GM19468 (cell line): ENCODE data around the gene CACNA1H.

Experiments
- ATAC-seq: cut with Tn5 transposase; IDR thresholded peaks from one replicate; pipeline ENCODE4 v1.9.1; 2021; ENCODE audit warnings: mild to moderate bottlenecking, moderate library complexity, moderate number of reproducible peaks; ENCODE audit not compliant: unreplicated experiment; ENCODE audit errors: extremely low read depth

The CACNA1H gene

DNA sequence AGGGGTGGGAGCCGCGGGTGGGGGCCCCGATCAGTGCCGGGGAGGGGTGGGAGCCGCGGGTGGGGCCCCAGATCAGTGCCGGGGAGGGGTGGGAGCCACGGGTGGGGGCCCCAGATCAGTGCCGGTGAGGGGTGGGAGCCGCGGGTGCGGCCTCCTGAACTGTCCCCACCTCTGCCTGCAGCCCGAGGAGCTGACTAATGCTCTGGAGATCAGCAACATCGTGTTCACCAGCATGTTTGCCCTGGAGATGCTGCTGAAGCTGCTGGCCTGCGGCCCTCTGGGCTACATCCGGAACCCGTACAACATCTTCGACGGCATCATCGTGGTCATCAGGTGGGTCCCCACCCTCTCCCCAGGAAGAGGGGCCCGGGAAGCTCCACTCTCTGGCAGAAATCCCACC, 52.0 kb downstream of the CACNA1H start:
- ATAC-seq: no peak

DNA sequence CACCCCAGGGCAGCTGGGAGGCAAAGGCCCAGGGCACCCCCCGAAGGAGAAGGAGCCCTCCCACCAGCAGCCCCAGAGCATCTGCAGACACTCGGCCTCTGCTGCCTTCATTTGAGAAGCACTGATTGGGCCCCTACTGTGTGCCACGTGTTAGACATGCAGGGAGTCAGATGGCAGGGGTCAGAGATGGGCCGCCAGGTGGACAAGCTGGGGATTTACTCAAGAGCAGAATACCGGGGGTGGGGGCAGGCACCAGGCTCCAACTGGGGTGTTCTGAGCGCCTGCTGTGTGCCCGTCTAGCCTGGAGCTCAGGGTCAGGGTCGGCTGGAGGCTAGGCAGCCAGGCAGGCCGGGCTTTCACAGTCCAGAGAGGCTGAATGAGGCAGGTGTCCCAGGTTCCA, 53.4 kb downstream of the CACNA1H start:
- ATAC-seq: no peak

DNA sequence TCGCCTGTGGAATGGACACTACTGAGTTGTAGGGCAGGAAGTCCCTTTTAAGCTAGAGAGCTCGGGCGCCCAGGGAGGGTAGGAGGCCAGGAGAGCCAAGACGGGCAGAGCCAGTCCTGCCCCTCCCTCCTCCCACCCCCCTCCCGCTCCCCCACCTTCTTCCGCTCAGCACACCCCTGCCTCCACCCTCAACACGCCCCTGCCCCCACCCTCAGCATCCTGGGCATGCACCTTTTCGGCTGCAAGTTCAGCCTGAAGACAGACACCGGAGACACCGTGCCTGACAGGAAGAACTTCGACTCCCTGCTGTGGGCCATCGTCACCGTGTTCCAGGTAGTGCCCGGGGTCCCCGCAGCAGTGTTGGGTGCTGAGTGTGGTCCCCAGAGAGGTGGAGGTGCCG, 53.9 kb downstream of the CACNA1H start:
- ATAC-seq: no peak

DNA sequence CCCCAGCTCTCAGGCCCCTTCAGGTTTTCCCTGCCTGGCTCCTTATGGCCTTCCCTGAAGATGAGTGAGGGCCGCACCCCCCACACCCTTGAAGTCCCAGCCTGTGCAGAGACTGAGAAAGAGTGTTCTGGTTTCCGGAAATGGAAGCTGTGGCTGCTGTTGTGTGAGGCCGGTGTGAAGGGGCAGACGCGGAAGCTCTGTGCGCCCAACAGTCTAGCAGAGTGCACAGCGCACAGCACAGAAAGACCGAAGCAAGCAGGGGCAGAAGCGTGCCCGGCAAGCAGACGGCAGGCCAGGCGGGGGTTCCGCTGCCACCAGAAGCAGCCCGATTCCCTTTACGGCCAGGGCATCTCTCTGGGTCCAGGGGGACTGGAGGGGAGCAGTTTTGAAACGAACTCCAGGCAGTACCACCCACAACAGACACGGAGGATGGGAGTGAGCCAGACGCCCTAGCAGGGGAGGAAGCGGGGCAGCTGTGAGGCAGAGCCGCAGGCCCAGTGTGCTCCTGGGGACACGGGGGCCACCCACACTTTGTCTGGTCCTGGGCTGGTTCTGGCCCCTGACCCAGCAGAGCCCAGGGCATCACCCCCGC, 55.4 kb downstream of the CACNA1H start:
- ATAC-seq: no peak

DNA sequence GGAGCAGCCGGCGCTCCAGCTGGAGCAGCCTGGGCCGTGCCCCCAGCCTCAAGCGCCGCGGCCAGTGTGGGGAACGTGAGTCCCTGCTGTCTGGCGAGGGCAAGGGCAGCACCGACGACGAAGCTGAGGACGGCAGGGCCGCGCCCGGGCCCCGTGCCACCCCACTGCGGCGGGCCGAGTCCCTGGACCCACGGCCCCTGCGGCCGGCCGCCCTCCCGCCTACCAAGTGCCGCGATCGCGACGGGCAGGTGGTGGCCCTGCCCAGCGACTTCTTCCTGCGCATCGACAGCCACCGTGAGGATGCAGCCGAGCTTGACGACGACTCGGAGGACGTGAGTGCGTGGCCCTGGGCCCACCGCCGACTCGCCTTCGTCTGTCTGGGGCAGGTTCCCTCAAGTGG, 56.2 kb downstream of the CACNA1H start:
- ATAC-seq: no peak

DNA sequence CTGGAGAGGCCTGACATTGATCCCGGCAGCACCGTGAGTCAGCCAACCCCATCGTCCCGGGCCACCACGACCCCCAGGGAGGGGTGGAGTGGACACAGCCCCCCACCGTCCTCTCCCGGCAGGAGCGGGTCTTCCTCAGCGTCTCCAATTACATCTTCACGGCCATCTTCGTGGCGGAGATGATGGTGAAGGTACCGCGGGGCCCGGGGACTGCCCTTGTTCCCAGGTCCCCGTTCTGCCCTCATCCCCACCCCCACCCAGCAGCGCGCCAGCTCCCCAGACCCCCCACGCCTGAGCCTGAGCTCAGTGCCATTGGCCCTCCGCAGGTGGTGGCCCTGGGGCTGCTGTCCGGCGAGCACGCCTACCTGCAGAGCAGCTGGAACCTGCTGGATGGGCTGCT, 57.6 kb downstream of the CACNA1H start:
- ATAC-seq: no peak

DNA sequence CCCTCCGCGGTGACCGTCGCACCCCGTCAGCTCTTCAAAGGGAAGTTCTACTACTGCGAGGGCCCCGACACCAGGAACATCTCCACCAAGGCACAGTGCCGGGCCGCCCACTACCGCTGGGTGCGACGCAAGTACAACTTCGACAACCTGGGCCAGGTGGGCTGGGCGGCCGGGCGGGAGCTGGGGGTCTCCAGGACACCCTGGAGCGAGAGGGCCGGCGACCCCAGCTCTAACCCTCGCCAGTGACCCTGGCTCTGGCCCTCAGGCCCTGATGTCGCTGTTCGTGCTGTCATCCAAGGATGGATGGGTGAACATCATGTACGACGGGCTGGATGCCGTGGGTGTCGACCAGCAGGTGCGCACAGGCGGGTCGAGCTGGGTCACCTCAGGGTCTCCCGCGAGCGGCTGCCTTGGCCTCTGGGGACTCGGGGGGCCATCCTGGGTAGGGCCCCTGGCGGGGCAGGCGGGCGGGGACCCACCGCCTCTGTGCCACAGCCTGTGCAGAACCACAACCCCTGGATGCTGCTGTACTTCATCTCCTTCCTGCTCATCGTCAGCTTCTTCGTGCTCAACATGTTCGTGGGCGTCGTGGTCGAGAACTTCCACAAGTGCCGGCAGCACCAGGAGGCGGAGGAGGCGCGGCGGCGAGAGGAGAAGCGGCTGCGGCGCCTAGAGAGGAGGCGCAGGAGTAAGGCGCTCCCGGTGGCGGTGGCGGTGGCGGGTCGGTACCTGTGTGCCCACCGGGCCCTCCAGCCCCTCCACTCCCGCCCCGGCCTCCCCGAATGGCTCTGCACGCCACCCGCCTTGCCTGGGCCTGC, 58.8 kb downstream of the CACNA1H start:
- ATAC-seq: no peak

DNA sequence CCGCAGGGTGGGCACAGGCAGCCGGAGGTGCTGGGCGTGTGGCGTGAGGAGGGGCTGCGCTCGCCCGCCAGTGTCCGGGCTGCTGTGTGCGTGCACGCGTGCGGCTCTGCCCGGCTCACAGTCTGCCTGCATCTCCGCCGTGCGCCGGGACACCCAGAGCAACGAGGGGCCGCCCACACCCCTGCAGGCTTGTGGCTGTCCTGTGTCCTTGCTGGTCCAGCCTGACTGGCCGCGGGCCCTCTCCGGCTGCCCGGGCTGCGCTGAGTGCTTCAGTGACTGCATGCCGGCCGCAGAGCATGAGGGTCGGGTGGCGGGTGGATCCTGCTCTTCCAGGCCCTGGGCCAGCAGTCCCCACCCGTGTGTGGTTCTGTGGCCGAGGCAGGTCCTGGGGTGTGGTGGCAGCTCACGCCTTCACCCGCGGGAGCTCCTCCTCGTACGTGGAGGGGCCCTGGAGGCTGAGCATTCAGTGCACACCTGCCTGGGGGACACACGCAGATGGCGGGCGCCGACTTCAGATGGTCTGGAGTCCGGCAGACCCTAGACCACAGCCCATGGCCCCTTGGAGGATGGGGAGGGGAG, 59.8 kb downstream of the CACNA1H start:
- no peak for ATAC-seq

DNA sequence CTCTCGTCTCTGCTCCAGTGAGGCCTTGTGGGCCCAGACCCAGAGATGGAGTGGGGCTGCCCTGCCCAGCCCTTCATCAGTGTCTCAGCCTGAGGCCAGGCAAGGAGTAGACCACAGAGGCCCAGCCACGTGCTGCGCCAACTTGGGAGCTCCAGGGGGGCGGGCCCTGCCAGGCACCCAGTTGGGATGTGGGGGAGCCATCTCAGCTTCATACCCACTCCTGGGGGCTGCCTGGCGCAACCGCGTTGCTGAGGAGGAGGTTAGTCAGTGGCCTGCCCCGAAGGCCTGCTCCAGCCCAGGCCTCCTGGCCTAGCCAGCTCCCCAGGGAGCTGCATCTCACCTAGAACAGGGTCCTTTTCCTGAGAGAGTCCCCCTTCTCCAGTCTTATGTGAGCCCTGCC, 60.3 kb downstream of the CACNA1H start:
- no peak for ATAC-seq

DNA sequence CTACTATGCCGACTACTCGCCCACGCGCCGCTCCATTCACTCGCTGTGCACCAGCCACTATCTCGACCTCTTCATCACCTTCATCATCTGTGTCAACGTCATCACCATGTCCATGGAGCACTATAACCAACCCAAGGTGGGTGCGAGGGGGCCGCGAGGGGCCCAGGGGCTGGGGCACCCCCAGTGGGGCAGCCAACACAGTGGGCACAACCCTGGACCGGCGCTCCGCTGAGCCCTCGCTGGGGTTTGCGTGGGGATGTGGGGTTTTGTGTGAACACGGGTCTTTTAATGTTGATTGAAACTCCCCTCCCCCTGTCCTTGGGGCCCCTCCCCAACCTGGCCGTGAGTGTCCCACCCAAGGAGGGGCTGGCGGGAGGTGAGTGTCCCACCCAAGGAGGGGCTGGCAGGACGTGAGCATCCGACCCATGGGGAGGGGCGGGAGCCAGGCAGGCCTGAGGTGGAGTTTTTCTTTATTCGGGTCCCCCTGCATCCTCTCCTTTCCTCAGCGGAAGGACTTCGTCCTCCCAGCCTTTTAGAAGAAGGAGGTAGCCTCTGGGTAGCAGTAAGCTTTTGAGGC, 61.0 kb downstream of the CACNA1H start:
- ATAC-seq: no peak

DNA sequence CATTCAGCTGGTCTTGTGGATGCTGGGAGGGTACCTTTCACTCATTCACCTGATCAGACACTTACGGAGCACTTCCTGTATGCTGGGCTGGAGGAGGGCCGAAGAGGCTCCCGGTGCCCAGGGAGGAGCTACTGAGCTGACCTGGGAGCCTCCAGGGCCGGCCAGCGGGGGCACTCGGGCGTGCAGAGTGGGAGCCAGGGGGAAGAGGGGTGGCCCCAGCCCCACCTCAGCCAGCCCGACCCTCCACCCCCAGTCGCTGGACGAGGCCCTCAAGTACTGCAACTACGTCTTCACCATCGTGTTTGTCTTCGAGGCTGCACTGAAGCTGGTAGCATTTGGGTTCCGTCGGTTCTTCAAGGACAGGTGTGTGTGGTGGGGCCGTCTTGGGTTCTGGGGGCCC, 61.8 kb downstream of the CACNA1H start:
- ATAC-seq: no peak

DNA sequence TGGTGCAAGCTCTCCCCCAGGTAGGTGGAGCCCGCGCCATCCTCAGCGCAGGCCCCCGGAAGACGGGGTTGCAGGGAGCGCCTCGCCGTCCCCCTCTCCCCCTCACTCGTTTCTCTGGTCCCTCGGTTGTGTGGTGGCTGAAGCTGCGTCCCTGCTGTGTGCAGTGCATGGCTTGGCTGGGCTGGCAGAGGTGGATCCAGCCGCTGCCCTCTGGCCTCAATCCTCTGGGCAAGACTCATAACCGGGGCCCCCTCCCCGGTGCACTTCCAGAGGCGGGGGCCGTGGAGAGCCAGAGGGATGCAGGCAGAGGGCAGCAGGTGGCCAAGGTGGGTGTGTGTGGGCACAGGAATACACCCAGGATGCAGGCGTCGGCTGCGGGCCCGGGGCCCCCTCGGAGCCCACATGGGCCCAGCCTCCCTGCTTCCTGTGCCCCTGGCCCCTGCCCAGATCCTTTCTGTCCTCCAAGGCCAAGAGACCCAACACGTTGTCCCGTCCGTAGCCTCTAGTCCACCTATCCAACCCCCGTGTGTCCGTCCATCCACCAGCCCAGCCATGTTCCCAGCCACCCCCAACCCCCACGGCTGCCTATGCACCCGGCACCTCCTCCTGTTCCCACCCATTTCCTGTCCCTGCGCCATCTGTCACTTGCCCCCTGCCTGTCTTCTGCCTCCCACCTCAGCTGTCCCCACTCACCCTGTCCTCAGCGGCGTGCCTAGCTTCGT, 62.8 kb downstream of the CACNA1H start:
- ATAC-seq: no peak

DNA sequence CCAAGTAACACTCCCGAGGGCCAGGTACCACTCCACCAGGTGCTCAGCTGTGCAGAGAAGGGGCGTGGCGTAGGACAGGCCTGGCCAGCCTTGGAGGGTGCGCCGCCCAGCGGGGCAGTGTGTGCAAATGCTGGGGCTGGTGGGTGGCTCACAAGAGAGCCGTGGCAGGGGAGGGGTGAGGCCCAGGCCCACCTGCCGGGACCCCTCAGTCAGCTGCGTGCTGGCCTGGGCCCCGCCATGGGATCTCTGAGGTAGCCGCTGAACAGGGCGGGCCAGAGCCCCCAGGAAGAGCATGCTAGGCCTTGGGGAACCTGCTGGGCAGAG, 63.4 kb downstream of the CACNA1H start:
- ATAC-seq: no peak

DNA sequence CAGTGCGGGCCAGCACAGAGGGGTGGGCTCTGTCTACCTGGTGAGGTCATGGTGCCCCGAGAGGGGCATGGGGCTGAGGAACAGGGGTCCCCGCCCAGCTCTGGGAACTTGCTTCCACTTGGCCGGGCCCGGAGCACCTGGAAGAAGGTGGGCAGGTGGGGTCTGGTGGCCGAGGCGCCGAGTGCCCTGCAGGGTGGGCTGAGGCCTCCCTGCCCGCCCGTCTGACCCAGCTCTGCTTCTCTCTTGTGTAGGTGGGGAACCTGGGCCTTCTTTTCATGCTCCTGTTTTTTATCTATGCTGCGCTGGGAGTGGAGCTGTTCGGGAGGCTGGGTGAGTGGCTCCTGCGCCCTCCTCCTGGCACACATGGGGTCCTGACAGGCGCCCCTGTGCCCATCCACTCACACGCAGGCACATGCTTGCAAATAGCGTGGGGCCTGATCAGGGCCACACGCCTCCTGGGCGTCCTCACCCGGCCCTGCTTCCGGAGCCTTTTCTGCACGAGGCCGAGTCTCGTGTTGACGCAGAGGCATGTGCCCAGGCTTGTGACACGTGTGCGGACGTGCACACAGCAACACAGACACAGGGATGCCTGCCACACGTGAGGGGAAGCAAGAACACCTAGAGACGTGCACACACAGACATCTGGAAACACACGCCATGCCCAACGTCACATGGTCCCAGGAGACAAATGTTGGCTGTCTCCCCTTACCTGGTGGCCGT, 63.9 kb downstream of the CACNA1H start:
- no peak for ATAC-seq

DNA sequence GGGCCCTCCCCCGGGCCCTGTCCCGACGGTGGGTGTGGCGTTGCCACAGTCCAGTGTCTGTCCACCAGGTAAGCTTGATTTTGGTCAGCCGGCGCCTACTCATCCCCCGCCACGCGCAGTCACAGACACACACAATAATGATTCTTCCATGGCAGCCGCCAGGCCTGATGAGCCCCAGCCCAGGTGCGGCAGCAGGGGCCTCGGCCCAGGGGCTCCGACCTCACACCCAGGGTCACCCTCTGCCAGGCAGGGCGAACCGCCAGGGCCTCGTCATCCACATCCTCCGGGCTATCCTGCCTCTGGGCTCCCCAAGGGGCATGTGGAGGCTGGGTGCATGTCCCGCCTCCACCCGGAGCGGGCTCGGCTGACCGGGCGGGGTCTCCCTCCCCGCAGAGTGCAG, 64.6 kb downstream of the CACNA1H start:
- no peak for ATAC-seq

DNA sequence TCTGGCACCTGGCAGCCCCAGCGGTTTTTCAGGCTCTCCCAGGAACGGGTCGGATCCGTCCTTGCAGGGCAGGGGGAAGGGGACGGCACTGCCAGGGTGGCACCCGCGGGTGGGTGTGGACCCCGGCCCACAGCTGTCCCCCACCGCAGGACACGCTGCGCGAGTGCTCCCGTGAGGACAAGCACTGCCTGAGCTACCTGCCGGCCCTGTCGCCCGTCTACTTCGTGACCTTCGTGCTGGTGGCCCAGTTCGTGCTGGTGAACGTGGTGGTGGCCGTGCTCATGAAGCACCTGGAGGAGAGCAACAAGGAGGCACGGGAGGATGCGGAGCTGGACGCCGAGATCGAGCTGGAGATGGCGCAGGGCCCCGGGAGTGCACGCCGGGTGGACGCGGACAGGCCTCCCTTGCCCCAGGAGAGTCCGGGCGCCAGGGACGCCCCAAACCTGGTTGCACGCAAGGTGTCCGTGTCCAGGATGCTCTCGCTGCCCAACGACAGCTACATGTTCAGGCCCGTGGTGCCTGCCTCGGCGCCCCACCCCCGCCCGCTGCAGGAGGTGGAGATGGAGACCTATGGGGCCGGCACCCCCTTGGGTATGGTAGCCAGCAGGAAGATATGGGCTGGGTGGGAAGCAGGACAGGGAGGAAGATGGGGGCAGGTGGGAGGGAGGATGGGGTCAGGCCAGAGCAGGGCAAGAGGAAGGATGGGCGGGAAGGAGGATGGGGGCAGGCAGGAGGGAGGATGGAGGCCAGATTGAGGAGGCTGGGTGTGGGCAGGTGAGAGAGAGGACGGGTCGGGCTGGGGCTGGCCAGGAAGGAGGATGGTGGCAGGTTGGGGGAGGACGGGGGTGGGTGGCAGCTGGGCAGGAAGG, 65.4 kb downstream of the CACNA1H start:
- no peak for ATAC-seq

DNA sequence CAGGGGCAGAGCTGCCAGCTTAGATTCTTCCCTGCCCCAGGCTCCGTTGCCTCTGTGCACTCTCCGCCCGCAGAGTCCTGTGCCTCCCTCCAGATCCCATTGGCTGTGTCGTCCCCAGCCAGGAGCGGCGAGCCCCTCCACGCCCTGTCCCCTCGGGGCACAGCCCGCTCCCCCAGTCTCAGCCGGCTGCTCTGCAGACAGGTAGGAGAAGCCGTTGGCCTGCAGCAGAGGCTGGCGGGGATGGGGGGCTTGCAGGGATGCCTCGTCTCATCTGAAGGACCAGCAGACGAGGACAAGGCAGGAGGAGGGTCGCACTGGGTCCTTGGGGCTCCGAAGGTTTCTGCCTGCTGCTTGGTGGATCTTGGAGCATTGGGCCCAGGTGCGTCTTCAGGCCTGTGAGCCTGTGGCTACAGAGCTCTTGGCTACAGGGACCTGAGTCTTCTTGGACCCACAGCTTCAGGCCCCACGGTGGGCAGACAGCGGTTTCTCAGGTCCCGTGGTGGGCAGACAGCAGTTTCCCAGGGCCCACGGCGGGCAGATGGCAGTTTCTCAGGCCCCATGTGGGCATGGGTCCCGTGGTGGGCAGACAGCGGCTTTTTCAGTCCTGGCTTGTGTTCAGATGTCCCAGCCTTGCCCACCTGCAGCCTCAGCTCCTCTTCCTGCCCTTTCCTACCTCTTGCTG, 66.2 kb downstream of the CACNA1H start:
- ATAC-seq: no peak

DNA sequence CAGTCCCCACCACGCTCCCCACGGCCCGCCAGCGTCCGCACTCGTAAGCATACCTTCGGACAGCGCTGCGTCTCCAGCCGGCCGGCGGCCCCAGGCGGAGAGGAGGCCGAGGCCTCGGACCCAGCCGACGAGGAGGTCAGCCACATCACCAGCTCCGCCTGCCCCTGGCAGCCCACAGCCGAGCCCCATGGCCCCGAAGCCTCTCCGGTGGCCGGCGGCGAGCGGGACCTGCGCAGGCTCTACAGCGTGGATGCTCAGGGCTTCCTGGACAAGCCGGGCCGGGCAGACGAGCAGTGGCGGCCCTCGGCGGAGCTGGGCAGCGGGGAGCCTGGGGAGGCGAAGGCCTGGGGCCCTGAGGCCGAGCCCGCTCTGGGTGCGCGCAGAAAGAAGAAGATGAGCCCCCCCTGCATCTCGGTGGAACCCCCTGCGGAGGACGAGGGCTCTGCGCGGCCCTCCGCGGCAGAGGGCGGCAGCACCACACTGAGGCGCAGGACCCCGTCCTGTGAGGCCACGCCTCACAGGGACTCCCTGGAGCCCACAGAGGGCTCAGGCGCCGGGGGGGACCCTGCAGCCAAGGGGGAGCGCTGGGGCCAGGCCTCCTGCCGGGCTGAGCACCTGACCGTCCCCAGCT, 67.3 kb downstream of the CACNA1H start:
- no peak for ATAC-seq
